HEK293 (cell line): ENCODE results near the gene TSPEAR.

Experiments
- CTCF ChIA-PET: fragments of 350-600 bp; formaldehyde crosslinking; extraction: SDS; loops from one replicate; lab custom pipeline; 2021; ENCODE audit warnings: antibody characterized with exemption; lab: Yijun Ruan, JAX
- POLR2A ChIA-PET: fragments of 300-600 bp; formaldehyde crosslinking; extraction: SDS; loops from one replicate; lab custom pipeline; 2020; ENCODE audit warnings: antibody characterized with exemption, inconsistent platforms; lab: Yijun Ruan, JAX
- H3K27ac ChIP-seq: fragments of 200-500 bp; sonication (Bioruptor generic); 2 replicates; pipeline ENCODE4 v1.5.1; 2014; ENCODE audit warnings: low read depth, low read length, control low read depth, inconsistent platforms; ENCODE audit errors: extremely low read depth
- H3K36me3 ChIP-seq, 2 experiments: fragments of 200-500 bp in 1 of 2; sonication (Bioruptor generic) in 1 of 2; 1 replicate in 1 of 2; 2 replicates in 1 of 2; pipeline ENCODE4 v1.5.1; 2014 to 2017; ENCODE audit warnings: inconsistent platforms in 2 of 2, low read length in 2 of 2; ENCODE audit not compliant: control insufficient read depth in 2 of 2, insufficient read depth in 1 of 2
- H3K4me1 ChIP-seq: fragments of 200-500 bp; sonication (Bioruptor generic); 2 replicates; pipeline ENCODE4 v1.5.1; 2014; ENCODE audit warnings: mild to moderate bottlenecking, low read length, inconsistent platforms; ENCODE audit not compliant: control insufficient read depth, insufficient read depth
- H3K4me3 ChIP-seq: 2 replicates; pipeline ENCODE4 v1.5.1; 2011; ENCODE audit warnings: low read depth, mild to moderate bottlenecking, control low read depth, low read length, moderate library complexity
- H3K9me3 ChIP-seq: fragments of 200-500 bp; sonication (Bioruptor generic); 2 replicates; pipeline ENCODE4 v1.5.1; 2014; ENCODE audit warnings: low read depth, low read length, inconsistent platforms; ENCODE audit not compliant: control insufficient read depth, insufficient read depth
- EGR2 ChIP-seq: fragments of 450-650 bp; formaldehyde crosslinking; IDR thresholded peaks from 2 replicates; pipeline ENCODE4 v1.5.1; 2016; ENCODE audit warnings: low read depth, missing biosample characterization, missing genetic modification characterization
- HOXA7 ChIP-seq: sonication (generic); formaldehyde crosslinking; IDR thresholded peaks from 2 replicates; pipeline ENCODE4 v1.8.1; 2022; ENCODE audit warnings: missing genetic modification reagents, borderline replicate concordance
- KLF1 ChIP-seq: fragments of 450-650 bp; formaldehyde crosslinking; IDR thresholded peaks from 2 replicates; pipeline ENCODE4 v1.5.1; 2016; ENCODE audit warnings: missing biosample characterization, missing genetic modification characterization
- KLF10 ChIP-seq: fragments of 450-650 bp; IDR thresholded peaks from 2 replicates; pipeline ENCODE4 v1.5.1; 2018; ENCODE audit warnings: missing biosample characterization, mild to moderate bottlenecking, missing genetic modification characterization
- KLF7 ChIP-seq: fragments of 450-650 bp; formaldehyde crosslinking; IDR thresholded peaks from 2 replicates; pipeline ENCODE4 v1.5.1; 2016; ENCODE audit warnings: missing biosample characterization, missing genetic modification characterization, borderline replicate concordance
- KLF9 ChIP-seq: fragments of 450-650 bp; formaldehyde crosslinking; IDR thresholded peaks from 2 replicates; pipeline ENCODE4 v1.5.1; 2016; ENCODE audit warnings: missing biosample characterization, missing genetic modification characterization, low read depth
- MEIS1 ChIP-seq: sonication (generic); formaldehyde crosslinking; IDR thresholded peaks from 2 replicates; pipeline ENCODE4 v1.8.1; 2022; ENCODE audit warnings: missing genetic modification reagents, mild to moderate bottlenecking, borderline replicate concordance
- SALL2 ChIP-seq: fragments of 450-650 bp; formaldehyde crosslinking; IDR thresholded peaks from 2 replicates; pipeline ENCODE4 v1.5.0; 2017; ENCODE audit warnings: missing biosample characterization, mild to moderate bottlenecking, missing genetic modification characterization, borderline replicate concordance
- WT1 ChIP-seq: fragments of 450-650 bp; formaldehyde crosslinking; IDR thresholded peaks from 2 replicates; pipeline ENCODE4 v1.5.1; 2016; ENCODE audit warnings: missing biosample characterization, missing genetic modification characterization
- ZBTB1 ChIP-seq: fragments of 450-650 bp; formaldehyde crosslinking; IDR thresholded peaks from 2 replicates; pipeline ENCODE4 v1.5.1; 2016; ENCODE audit warnings: missing biosample characterization, missing genetic modification characterization
- ZBTB7A ChIP-seq: fragments of 450-650 bp; formaldehyde crosslinking; IDR thresholded peaks from 2 replicates; pipeline ENCODE4 v1.5.1; 2016; ENCODE audit warnings: low read depth, missing biosample characterization, missing genetic modification characterization
- ZIC2 ChIP-seq: fragments of 450-650 bp; formaldehyde crosslinking; IDR thresholded peaks from 2 replicates; pipeline ENCODE4 v1.5.1; 2016; ENCODE audit warnings: missing biosample characterization, missing genetic modification characterization
- ZNF140 ChIP-seq: fragments of 450-650 bp; formaldehyde crosslinking; IDR thresholded peaks from 2 replicates; pipeline ENCODE4 v1.5.1; 2016; ENCODE audit warnings: missing biosample characterization, missing genetic modification characterization
- ZNF16 ChIP-seq: fragments of 450-650 bp; formaldehyde crosslinking; IDR thresholded peaks from 2 replicates; pipeline ENCODE4 v1.5.1; 2016; ENCODE audit warnings: low read depth, missing biosample characterization, missing genetic modification characterization
- ZNF19 ChIP-seq: fragments of 450-650 bp; formaldehyde crosslinking; IDR thresholded peaks from 2 replicates; pipeline ENCODE4; 2016; ENCODE audit warnings: missing biosample characterization, missing genetic modification characterization, low read depth
- ZNF341 ChIP-seq: fragments of 450-650 bp; formaldehyde crosslinking; IDR thresholded peaks from 2 replicates; pipeline ENCODE4; 2016; ENCODE audit warnings: low read depth, missing biosample characterization, missing genetic modification characterization
- ZNF391 ChIP-seq: fragments of 450-650 bp; formaldehyde crosslinking; IDR thresholded peaks from 2 replicates; pipeline ENCODE4 v1.5.1; 2016; ENCODE audit warnings: low read depth, missing biosample characterization, missing genetic modification characterization, borderline replicate concordance
- ZNF544 ChIP-seq: fragments of 450-650 bp; formaldehyde crosslinking; IDR thresholded peaks from 2 replicates; pipeline ENCODE4 v1.5.0; 2017; ENCODE audit warnings: missing biosample characterization, missing genetic modification characterization
- ZNF558 ChIP-seq: fragments of 450-650 bp; formaldehyde crosslinking; IDR thresholded peaks from 2 replicates; pipeline ENCODE4 v1.5.1; 2016; ENCODE audit warnings: missing biosample characterization, missing genetic modification characterization
- ZNF596 ChIP-seq: fragments of 450-650 bp; IDR thresholded peaks from 2 replicates; pipeline ENCODE4 v1.5.0; 2018; ENCODE audit warnings: missing biosample characterization, mild to moderate bottlenecking, missing genetic modification characterization, moderate library complexity
- ZNF621 ChIP-seq: fragments of 450-650 bp; formaldehyde crosslinking; IDR thresholded peaks from 2 replicates; pipeline ENCODE4 v1.5.1; 2017; ENCODE audit warnings: missing biosample characterization, missing genetic modification characterization
- ZNF639 ChIP-seq: fragments of 450-650 bp; formaldehyde crosslinking; IDR thresholded peaks from 2 replicates; pipeline ENCODE4 v1.5.1; 2016; ENCODE audit warnings: missing biosample characterization, missing genetic modification characterization
- ZNF701 ChIP-seq: fragments of 450-650 bp; formaldehyde crosslinking; IDR thresholded peaks from 2 replicates; pipeline ENCODE4 v1.5.1; 2016; ENCODE audit warnings: missing biosample characterization, missing genetic modification characterization
- ZNF707 ChIP-seq: fragments of 450-650 bp; formaldehyde crosslinking; IDR thresholded peaks from 2 replicates; pipeline ENCODE4 v1.5.1; 2016; ENCODE audit warnings: missing biosample characterization, missing genetic modification characterization
- ZNF747 ChIP-seq: fragments of 450-650 bp; formaldehyde crosslinking; IDR thresholded peaks from 2 replicates; pipeline ENCODE4 v1.5.1; 2016; ENCODE audit warnings: missing biosample characterization, missing genetic modification characterization
- ZNF777 ChIP-seq: fragments of 450-650 bp; formaldehyde crosslinking; IDR thresholded peaks from 2 replicates; pipeline ENCODE4 v1.5.1; 2017; ENCODE audit warnings: missing biosample characterization, missing genetic modification characterization, borderline replicate concordance
- ZNF791 ChIP-seq: fragments of 450-650 bp; formaldehyde crosslinking; IDR thresholded peaks from 2 replicates; pipeline ENCODE4 v1.5.1; 2016; ENCODE audit warnings: missing biosample characterization, missing genetic modification characterization
- ZXDB ChIP-seq: fragments of 450-650 bp; formaldehyde crosslinking; IDR thresholded peaks from 2 replicates; pipeline ENCODE4 v1.5.1; 2016; ENCODE audit warnings: missing biosample characterization, missing genetic modification characterization

TSPEAR gene

GRCh38 chr21:44653656-44654575, 57.5 kb downstream of the TSPEAR start:
- H3K9me3 ChIP-seq: no peaks in the 10 kb centered on the region
- H3K36me3 ChIP-seq: no peaks in the 10 kb centered on the region
- no peak overlapping the region for H3K27ac ChIP-seq
- H3K4me3 ChIP-seq: no peak overlapping the region
- ChIA-PET CTCF (no interaction called here), POLR2A (no interaction called here)
- H3K4me1 ChIP-seq: no peaks in the 10 kb centered on the region
- TF ChIP-seq KLF1 (tag by site-specific recombination) (no peak), ZNF544 (tag by site-specific recombination) (no peak), MEIS1 (CRISPR knock-in tag) (no peak), ZIC2 (peak; percentile 96)

- TF ChIP-seq ZNF140 (tag by site-specific recombination) (no peak), HOXA7 (CRISPR knock-in tag) (no peak), ZNF701 (tag by site-specific recombination) (no peak), ZXDB (tag by site-specific recombination) (no peak), ZNF621 (tag by site-specific recombination) (no peak), KLF10 (tag by site-specific recombination) (no peak)
- ChIA-PET POLR2A (no interaction called here), CTCF (no interaction called here)
- Histone ChIP-seq H3K27ac (no peak overlapping the region), H3K36me3 (no peaks in the 10 kb centered on the region), H3K4me3 (no peak overlapping the region), H3K9me3 (no peaks in the 10 kb centered on the region), H3K4me1 (no peaks in the 10 kb centered on the region)
These were observed 58.2 kb downstream of the TSPEAR start for GRCh38 chr21:44653123-44653522.

- Histone ChIP-seq H3K4me1 (no peaks in the 10 kb centered on the region), H3K4me3 (no peak overlapping the region), H3K27ac (no peak overlapping the region), H3K36me3 (no peaks in the 10 kb centered on the region), H3K9me3 (no peaks in the 10 kb centered on the region)
- POLR2A ChIA-PET: no interaction called here
- CTCF ChIA-PET: interaction anchor here (0.6 kb wide), 1 partner anchor 21 kb away, joined by 3 read pairs; no protein-coding TSS in a partner anchor
- no peak for TF ChIP-seq ZNF596 (tag by site-specific recombination)
- no peak for TF ChIP-seq ZNF747
- TF ChIP-seq ZNF16 (tag by site-specific recombination): no peak
- no peak for TF ChIP-seq ZBTB7A (tag by site-specific recombination)
- TF ChIP-seq ZNF791 (tag by site-specific recombination): no peak
- TF ChIP-seq KLF7: no peak
- TF ChIP-seq ZNF777 (tag by site-specific recombination): no peak
- TF ChIP-seq, all 188 proteins: peak for 0
These were observed 60.2 kb downstream of the TSPEAR start for GRCh38 chr21:44650973-44651675.

GRCh38 chr21:44650265-44650972, 61.0 kb downstream of the TSPEAR start:
- H3K4me1 ChIP-seq: no peaks in the 10 kb centered on the region
- TF ChIP-seq KLF9 (tag by site-specific recombination): no peak
- TF ChIP-seq WT1: no peak
- TF ChIP-seq EGR2 (tag by site-specific recombination): no peak
- no peak for TF ChIP-seq ZNF707 (tag by site-specific recombination)
- TF ChIP-seq ZNF19: no peak
- no peak for TF ChIP-seq ZNF558
- no peak for TF ChIP-seq SALL2 (tag by site-specific recombination)
- no peak for TF ChIP-seq ZNF341 (tag by site-specific recombination)
- no peak for TF ChIP-seq ZBTB1 (tag by site-specific recombination)
- TF ChIP-seq ZNF391 (tag by site-specific recombination): no peak
- no peak for TF ChIP-seq ZNF639 (tag by site-specific recombination)

More at GRCh38 chr21:44650265-44650972, 61.0 kb downstream of the TSPEAR start:
- Histone ChIP-seq H3K4me3 (no peak overlapping the region), H3K36me3 (no peaks in the 10 kb centered on the region), H3K9me3 (no peaks in the 10 kb centered on the region), H3K27ac (no peak overlapping the region)
- POLR2A ChIA-PET: no interaction called here
- CTCF ChIA-PET: no interaction called here
